CD4-positive, alpha-beta T cell treated with Interleukin-4 for 4 hours (primary cell): ENCODE measurements around the gene ERC2.

Experiments used
- DNase-seq: peaks from one replicate; pipeline ENCODE4 v3.0.0-alpha.2; 2020

The ERC2 gene

DNA sequence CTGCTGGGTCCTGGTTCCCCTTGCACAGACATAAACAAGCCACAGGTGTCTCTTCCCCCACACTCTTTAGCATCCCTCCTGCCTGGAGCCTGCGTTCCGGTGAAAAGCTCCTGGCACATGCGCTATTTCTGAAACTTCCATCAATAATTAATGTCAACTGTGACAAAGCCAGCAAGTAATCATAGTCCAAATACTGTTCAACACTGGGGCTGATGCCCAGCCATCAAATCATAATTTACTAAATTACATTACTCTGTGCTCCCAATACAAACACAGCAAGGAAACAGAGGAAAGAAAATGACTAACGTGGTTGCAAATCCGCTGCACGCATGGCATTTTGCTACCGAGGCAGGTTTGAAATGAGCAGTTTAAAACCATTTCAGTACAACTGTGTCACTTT is 294.7 kb downstream of the ERC2 start:
- no peak for DNase-seq

DNA sequence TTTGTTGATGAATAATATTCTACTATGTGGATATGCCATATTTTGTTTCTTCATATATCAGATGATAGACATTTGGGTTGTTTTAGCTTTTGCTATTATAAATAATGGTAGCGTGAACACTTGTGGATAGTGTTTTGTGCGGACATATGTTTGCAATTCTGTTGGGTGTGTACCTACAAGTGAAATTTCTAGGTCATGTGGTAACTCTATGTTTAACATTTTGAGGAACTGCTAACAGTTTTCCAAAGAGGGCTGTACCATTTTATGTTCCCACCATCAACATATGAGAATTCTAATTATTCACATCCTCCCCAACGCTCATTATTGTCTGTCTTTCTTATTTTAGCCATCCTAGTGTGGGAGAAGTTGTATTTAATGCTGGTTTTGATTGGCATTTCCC is 303.8 kb downstream of the ERC2 start:
- DNase-seq, result no peak

DNA sequence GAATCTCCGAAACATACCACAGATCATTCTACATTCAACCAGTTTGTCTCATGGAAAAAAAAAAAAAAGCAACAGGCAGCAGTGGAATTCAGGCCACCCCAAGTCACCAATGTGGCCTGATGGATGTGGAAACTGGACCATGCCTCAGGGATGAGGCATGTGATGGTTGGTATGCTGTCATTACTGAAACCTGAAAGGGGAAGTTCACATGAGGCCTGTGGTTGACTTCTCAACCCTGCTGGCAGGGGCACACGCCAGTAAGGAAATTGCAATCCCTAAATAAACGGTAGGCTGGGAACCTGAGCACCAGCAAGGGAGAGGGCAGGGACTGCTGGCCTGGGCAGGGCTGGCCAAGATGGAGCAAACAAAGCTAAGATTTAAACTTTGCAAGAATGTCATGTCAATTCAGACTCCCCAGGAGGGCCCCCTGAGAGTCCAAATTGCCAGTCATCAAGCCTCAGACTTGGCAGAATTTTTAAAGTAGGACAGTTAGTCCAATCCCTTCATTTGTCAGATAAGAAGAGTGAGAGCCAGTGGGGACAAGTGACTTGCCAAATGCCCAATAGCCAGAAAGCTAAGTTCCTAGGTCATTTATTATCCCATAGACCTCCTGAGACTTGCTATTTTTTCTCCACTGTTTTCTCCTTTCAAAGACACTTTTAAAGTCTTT is 310.4 kb downstream of the ERC2 start:
- DNase-seq, result no peak

DNA sequence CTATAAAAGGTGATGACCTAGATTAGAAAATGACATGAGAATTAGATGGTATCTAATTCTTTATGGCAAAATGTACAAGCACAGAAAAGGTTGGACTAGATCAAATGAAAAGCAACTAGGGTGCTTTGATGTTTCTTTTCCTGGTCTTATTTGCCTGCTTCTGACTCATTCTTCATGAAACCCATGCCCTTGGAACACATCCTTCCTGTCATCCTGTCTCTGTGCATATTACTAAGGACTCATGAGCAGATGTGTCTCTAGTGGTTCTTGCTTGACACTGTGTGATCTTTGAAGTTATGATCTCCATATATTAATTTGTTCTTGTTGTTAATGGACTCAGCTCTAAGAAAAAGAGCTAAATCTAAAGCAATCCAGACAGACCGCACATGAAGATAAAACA is 314.0 kb downstream of the ERC2 start:
- DNase-seq, result no peak

DNA sequence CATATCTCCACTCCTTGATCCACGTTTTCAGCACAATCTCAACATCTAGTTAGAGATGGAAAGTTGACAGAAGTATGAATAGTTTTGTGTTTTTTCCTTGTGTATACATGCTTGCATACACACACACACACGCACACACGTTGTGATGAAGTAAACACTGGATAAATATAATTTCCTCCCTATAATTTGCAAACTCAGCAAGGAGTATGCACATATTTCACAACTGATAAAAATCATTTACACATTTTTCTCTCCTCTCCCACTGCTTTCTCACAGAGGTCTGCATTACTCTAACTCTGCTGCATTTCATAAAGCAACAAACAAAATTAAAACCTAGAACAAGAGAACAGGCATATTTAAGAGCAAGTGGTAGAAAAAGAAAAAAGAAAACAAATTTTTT is 320.9 kb downstream of the ERC2 start:
- no peak for DNase-seq

DNA sequence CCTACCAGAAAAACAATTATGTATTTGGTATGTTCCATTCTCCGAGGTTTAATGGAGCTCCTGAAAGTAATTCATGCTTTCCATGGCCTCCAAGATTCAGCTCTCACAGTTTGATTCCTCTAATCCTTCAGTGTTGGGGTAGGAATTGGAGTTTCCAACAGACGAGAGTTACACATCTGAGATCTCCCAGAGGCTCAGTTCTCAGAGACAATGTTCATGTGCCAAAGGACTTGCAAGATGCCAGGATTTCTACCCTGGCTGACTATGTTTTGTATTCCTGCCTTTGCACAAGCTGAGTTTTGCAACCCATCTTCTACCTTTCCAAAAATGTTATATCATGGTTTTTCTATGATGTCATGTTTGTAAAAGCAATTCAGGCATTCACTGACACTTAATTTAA is 322.9 kb downstream of the ERC2 start:
- no peak for DNase-seq

DNA sequence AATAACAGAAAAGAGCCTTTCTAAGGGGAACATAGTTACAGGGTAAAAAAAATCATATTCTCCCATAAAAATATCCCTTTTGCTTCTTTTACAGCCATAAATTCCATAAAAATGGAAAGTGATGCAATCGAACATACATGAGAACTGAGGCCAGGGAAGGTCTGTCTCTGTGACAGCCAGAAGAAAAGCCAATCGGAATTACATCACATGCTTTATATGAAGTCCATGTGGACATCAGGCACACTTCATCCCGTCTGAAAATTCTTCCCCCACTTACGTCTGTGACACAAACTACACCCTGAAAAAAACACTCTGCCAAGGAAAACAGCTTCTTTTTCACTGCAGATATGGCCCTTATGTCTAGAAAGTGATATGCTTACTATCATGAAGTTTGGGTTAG is 323.5 kb downstream of the ERC2 start:
- no peak for DNase-seq

DNA sequence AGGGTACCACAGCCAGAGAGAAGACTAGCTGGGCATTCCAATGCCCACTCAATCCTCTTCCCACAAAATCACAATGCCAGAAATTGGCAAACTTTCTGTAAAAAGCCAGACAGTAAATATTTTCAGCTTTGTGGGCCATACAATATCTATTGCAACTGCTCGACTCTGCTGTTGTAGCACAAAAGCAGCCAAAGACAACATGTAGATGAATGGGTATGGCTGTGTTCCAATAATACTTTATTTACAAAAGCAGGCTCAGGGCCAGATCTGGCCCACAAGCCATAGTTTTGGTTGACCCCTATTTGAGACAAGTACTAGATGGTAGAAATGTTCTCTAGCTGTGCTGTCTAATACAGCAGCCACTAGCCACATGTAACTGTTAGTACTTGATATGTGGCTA is 330.9 kb downstream of the ERC2 start:
- DNase-seq, result no peak

DNA sequence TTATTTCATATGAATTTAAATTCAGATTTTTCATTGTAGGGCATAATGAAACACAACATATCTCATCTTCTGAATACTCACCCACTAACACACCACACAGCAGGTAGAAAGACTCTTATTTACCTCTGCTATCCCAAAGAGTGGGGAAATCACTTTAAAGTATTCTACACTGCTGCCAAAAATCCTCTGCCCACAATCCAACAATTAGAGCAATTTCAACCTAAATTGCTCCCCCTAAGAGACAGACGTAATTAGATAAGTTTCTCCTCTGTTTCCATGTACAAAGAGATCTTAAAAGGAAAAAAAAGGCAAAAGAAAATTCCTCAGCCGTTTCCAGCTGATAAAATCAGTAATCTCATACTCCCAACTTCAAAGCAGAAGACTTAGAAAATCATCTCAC is 331.8 kb downstream of the ERC2 start:
- no peak for DNase-seq

DNA sequence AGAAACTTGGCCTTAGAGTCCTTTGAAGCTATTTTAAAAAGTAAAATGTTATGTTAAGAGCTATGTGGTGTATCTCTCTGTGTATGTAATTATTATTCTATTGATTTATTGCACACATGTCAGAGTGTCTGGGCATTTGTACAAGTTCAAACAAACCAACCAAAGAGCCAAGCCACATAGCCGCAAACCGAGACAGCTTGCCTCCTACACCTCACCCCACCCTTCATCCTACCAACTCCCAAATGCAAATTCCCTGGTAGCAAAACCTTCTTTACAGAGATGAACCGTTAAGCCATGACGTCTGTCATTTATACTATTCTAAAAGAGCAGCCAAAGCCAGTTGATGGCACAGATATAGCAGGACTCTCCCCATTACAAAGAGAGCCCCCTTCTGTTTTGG is 332.3 kb downstream of the ERC2 start:
- no peak for DNase-seq

DNA sequence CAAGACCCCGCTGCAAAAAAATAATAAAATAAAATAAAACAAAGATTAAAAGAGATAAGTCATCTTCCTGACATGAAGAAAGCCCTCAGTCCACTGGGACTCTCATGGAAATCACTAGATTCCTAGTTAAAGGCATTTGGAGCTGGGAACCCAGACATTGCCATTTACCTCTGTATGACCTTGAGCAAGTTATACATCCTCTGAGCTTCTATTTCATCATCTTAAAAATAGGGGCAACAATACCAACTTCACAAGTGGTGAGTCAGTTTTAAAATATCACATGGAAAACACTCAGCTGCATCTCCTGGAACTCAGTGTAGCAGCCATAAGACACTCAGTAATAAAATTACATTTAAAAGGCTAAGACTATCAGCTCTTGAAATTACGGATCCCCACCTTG is 334.8 kb downstream of the ERC2 start:
- no peak for DNase-seq

DNA sequence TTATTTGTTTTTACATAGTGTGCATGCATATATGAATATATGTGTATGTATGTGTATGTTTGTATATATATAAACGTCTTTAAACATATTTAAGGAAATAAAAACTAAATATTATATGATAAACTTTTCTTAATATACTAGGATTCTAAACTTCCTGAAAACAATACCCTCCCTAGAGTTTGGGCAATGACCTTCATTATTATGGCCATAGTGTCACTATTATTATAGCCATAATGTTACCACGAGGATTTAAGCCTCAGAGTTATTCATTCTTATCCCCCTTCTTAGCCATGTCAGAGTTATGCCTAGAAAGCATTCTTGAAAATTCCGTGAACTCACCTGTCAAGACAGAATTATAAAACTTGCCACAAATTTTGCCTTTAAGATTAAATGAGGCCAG is 335.5 kb downstream of the ERC2 start:
- no peak for DNase-seq

DNA sequence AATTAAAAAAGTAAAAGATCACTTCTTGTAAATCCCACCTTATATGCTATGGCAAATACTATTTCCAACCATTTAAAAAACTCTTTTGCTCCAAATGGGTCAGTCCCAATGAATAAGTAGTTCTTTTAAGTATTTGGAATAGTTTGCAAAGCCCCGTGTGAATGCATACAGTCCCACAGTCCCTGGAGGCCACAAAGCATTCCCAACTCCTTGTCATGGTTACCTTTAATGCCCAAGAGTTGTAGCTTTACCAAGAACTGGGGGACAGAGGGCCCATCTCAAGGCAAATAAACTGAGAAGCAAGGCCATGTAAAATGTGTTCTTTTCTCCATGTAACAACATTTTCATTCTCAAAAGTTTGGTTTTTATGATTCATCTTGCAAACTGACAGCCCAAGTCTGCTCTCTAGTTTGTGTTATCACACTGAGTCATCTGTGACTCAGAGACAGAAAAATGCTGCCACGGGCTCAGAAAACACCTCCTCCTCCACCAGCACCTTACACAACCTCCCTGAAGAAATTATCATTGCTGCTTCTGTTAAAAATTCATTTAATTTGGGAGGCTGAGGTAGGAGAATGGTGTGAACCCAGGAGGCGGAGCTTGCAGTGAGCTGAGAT is 336.2 kb downstream of the ERC2 start:
- no peak for DNase-seq

DNA sequence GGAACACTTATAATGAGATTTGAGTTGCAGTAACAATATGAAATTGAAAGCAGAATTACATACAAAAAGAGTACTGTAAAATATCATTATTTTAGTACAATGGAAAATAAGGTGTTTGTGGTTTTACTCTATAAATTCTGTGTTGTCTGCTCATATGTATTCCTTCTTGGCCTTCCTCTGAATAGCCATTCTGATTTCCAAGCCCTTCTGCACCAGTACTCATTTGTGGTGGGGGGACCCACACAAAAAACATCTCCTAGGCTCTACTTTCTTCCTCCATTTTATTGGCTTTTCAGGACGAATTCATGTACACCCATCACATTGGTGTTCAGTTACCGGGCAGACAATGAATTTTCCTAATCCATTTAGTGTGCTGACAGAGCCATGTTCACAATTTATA is 338.2 kb downstream of the ERC2 start:
- no peak for DNase-seq

DNA sequence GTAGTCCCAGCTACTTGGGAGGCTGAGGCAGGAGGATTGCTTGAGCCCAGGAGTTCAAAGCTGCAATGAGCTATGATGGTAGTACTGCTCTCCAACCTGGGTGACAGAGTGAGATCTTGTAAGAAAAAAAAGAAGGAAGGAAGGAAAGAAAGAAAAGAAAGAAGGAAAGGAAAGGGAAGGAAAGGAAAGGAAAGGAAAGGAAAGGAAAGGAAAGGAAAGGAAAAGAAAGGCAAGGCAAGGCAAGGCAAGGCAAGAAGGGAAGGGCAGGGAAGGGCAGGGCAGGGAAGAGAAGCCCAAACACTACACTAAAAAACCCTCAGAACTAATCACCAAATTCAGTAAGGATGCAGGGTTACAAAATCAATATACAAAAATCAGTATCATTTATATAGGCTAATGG is 341.6 kb downstream of the ERC2 start:
- DNase-seq, result no peak

DNA sequence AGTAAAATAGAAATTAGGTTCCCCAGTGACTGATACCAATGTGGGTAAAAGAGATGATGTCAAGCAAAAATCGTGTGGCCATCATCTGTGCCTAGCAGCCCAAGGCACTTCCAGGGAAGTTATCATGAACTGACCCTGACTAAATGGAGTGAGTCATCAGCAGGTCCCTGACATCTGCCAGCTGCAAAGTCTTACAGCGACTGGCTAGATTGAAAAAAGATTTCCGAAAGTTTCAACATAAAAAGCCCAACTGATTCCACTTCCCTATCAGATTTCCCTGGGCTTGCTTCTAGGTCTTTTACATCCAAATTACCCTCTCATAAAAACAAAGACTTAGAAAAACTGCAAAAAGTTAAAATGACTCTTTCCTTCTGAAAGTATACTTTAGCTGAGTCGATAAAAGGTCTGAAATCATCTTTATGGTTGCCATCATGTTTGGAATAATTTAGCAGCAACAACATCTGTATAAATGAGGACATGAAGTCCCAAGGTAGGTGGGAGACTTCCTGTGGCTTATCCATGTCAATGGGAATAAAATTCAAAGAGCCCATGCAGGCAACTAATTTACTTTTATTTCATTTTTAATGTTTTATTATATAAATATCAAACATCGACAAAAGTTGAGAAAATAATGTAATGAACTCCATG is 342.8 kb downstream of the ERC2 start:
- DNase-seq, result no peak

DNA sequence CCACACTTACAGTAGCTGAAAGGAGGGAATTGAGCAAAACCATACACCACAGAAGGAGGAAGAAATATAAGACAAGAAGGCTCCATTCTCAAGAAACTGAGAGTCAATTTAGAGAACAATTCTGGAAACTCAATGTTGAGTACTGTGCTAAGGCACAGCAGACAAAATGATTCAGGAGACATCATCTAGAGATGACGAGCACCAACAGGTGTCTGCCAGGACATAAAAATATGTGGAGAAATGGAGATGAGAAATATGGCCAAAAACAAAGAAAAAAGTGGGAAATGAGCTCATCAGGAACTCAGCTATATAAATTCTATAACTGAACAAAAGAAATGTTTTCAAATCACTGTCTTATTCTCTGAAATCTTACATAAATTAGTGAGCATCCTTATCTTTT is 343.7 kb downstream of the ERC2 start:
- DNase-seq, result no peak

DNA sequence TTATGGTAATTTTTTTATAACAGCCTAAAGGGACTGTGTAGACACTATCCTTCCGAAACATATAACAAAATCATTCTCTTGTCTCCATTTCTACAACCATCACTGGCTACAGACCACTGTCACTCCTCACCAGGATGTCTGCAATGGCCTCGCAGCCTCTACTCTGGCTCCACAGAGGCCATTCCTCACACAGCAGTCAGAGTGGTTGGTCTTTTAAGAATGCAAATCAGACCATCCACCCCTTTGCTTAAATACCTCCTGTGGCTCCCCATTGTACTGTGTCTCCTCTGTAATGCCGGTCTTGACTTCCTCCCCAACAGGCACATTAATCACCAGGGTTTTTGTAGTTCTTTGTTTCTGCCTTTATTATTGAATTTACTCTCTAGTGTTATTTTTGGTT is 344.8 kb downstream of the ERC2 start:
- DNase-seq, result no peak

DNA sequence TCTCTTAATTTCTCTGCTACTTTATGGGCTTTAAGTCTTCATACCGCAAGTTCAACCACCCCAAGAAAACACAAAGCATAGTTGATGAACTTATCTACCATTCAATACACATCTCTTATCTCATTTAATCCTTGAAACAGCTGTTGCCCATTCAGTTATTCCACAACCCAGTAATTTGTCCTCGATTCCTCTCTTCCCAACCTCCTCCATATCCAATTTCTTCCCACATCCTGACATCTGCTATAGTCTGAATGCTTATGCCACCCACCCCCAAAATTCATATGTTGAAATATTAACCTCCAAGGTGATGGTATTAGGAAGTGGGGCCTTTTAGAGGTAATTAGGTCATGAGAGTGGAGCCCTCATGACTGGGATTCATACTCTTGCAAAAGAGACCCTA is 345.4 kb downstream of the ERC2 start:
- DNase-seq, result no peak

DNA sequence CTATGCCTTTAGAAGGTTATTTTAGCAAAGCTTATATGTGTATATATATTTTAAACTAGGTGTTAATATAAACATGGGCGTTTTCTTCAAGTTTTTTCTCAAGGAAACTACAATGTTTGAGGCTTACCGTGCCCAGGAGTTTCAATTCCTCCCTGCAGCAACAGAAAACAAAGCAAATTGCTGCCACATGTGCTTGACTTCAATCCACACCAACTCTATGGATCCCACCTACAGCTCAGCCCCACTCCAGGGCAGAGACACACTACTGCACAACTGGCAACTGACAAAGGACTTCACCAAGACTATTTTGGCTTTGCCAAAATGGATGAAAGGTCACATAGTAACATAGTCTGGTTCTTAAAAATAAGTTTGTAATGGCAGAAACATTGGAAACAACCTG is 346.6 kb downstream of the ERC2 start:
- DNase-seq, result no peak

DNA sequence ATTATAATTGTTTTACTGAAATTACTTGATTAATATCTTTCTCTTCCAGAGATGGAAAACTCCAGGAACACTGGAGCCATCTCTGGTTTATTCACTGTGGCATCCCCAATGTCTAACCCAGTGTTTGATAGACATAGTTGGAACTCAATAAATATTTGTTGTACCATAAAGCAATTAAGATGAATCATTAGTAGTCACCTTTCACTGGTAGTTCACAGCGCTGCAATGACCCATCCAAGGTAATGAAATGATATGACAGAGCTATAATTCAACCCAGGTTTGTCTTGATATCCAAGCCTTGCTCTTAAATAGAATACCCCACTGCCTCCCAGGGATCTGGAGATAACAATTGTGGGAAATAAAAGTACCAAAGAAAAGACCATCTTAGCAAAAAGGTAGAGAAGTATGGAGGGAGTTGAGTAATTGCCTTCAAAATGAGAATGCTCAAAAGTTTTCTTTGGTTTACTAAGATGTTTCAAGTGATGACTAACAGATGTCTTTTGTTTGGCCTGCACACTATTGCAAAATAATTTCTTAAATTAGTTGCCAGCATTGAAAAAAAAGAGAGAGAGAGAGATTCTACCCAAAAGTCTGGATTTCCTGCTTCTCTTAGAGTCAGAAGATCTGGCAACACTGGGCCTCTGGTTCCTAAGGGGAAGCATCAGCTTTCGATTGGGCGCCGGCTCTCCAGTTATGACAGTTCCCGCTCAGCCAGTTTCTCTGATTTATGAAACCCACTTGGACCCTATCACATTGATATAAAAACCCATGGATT is 348.5 kb downstream of the ERC2 start:
- no peak for DNase-seq

DNA sequence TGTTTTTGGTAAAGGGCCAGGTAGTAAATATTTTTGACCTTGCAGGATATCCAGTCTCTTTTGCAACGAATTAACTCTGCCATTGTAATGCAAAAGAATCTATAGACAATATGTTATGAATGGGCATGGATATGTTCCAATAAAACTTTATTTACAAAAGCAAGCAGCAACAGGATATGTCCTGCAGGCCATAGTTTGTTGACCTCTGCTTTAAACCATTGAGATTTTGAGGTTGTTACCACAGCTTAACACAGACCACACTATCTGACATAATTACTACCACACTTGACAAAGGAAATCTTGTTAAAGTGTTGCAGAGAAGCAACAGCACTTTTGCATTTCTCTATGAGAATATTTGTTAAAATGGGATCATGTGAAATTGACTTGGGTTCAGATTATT is 349.3 kb downstream of the ERC2 start:
- no peak for DNase-seq

DNA sequence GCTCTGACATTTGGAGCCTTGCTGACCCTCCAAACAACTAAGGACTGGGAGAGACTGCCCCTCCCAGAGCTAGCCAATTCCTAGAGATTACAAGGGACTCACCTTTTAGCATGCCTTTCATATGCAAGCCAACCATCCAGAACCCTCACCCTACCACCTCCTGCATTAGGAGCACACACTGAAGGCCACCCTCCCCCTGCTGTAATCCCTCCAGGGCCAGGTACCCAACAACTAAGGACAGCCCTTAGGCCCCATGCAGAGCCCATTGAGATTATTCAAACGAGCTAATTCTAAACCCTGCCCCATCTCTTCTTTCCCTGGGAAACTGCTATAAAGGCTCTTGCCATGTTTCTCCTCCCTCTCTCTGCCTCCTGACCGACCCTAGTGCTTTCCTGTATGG is 352.6 kb downstream of the ERC2 start:
- no peak for DNase-seq

DNA sequence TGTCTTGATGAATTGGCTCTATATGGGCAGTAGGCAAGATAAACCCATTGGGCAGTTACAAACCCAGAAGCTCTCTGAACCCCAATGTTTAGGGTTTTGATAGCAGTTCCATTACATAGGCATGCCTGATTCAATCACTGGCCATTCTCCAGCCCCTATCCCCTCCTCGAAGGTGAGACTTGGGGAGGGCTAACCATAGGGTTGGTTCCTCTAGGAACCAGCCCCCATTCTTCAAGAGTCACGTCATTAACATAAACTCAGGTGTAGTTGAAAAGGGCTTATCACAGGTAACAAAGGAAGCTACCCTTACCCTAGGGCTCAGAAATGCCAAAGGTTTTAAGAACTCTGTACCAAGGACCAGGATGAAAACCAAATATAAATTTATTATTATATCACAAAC is 353.1 kb downstream of the ERC2 start:
- no peak for DNase-seq
